Measurements from ENCODE around the gene GRB10.

DNA sequence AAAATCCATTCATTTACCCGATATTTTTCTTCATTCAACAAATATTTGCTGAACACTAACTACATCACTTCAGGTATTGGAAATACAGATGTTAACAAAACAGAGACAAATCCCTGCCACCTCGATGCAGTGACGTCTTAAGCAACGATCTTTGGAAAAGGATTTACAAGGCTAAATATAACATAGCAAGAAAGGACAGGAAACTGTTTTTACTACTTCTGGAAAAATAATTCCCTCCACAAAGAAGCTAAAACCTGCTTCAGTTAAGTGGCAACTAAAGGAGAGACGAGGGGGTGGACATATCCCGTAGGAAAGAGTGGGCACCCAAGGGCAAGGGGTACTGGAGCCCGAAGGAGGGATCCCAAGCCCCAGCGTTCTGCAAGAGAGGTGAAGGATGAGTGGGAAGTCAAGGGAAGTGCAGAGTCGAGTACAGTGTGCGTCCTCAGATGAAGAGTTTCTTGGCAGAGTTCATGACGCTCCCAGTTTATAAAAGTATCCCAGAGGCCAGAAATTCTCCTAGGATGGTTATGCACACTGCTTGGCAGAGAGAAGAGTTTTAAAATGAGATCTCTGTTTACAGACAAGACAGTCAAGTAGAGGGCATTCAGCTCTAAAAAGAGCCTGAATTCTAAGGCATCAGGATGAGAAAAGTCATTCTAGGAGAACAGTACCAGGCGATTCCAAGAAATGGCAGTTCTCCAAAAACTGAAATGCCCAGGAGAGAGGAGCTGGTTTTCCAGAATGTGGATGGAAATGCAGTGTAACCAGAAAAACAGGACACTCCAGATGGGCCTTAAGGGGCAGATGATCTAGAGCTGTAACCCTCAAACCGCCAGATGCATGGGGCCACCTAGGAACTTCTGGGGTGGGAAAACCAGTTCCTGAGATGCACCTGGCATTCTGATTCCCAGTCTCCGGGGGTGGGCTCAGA, 97.3 kb downstream of the GRB10 start:
- TF ChIP-seq RARB (CRISPR knock-in tag; IDR thresholded peaks at IDR 0.05), result no peak
- TF ChIP-seq ARNTL (CRISPR knock-in tag; IDR thresholded peaks at IDR 0.05; ENCODE audit: borderline replicate concordance, low read depth), result no peak
- TF ChIP-seq, protein P1, sequence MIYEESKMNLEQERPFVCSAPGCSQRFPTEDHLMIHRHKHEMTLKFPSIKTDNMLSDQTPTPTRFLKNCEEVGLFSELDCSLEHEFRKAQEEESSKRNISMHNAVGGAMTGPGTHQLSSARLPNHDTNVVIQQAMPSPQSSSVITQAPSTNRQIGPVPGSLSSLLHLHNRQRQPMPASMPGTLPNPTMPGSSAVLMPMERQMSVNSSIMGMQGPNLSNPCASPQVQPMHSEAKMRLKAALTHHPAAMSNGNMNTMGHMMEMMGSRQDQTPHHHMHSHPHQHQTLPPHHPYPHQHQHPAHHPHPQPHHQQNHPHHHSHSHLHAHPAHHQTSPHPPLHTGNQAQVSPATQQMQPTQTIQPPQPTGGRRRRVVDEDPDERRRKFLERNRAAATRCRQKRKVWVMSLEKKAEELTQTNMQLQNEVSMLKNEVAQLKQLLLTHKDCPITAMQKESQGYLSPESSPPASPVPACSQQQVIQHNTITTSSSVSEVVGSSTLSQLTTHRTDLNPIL (CRISPR knock-in tag; IDR thresholded peaks at IDR 0.05; ENCODE audit: low read depth), result no peak
- no peak for TF ChIP-seq ZNF70 (CRISPR knock-in tag; IDR thresholded peaks at IDR 0.05)
- TF ChIP-seq, protein P2, sequence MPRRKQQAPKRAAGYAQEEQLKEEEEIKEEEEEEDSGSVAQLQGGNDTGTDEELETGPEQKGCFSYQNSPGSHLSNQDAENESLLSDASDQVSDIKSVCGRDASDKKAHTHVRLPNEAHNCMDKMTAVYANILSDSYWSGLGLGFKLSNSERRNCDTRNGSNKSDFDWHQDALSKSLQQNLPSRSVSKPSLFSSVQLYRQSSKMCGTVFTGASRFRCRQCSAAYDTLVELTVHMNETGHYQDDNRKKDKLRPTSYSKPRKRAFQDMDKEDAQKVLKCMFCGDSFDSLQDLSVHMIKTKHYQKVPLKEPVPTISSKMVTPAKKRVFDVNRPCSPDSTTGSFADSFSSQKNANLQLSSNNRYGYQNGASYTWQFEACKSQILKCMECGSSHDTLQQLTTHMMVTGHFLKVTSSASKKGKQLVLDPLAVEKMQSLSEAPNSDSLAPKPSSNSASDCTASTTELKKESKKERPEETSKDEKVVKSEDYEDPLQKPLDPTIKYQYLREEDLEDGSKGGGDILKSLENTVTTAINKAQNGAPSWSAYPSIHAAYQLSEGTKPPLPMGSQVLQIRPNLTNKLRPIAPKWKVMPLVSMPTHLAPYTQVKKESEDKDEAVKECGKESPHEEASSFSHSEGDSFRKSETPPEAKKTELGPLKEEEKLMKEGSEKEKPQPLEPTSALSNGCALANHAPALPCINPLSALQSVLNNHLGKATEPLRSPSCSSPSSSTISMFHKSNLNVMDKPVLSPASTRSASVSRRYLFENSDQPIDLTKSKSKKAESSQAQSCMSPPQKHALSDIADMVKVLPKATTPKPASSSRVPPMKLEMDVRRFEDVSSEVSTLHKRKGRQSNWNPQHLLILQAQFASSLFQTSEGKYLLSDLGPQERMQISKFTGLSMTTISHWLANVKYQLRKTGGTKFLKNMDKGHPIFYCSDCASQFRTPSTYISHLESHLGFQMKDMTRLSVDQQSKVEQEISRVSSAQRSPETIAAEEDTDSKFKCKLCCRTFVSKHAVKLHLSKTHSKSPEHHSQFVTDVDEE (CRISPR knock-in tag; IDR thresholded peaks at IDR 0.05), result no peak
- TF ChIP-seq, protein P3, sequence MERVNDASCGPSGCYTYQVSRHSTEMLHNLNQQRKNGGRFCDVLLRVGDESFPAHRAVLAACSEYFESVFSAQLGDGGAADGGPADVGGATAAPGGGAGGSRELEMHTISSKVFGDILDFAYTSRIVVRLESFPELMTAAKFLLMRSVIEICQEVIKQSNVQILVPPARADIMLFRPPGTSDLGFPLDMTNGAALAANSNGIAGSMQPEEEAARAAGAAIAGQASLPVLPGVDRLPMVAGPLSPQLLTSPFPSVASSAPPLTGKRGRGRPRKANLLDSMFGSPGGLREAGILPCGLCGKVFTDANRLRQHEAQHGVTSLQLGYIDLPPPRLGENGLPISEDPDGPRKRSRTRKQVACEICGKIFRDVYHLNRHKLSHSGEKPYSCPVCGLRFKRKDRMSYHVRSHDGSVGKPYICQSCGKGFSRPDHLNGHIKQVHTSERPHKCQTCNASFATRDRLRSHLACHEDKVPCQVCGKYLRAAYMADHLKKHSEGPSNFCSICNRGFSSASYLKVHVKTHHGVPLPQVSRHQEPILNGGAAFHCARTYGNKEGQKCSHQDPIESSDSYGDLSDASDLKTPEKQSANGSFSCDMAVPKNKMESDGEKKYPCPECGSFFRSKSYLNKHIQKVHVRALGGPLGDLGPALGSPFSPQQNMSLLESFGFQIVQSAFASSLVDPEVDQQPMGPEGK (CRISPR knock-in tag; IDR thresholded peaks at IDR 0.05; ENCODE audit: borderline replicate concordance), result no peak
- TF ChIP-seq, protein P4, sequence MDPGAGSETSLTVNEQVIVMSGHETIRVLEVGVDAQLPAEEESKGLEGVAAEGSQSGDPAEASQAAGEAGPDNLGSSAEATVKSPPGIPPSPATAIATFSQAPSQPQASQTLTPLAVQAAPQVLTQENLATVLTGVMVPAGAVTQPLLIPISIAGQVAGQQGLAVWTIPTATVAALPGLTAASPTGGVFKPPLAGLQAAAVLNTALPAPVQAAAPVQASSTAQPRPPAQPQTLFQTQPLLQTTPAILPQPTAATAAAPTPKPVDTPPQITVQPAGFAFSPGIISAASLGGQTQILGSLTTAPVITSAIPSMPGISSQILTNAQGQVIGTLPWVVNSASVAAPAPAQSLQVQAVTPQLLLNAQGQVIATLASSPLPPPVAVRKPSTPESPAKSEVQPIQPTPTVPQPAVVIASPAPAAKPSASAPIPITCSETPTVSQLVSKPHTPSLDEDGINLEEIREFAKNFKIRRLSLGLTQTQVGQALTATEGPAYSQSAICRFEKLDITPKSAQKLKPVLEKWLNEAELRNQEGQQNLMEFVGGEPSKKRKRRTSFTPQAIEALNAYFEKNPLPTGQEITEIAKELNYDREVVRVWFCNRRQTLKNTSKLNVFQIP (CRISPR knock-in tag; IDR thresholded peaks at IDR 0.05; ENCODE audit: borderline replicate concordance, low read depth), result no peak
- no peak for TF ChIP-seq ZNF565 (CRISPR knock-in tag; conservative IDR thresholded peaks at IDR 0.05; ENCODE audit: low read depth)
